Heart left ventricle (tissue), 16 donors: ENCODE data around the gene TSPAN7. TPM values are rescaled to one million over a fixed set of nuclear protein-coding genes. Genes with fewer than 3 reads are reported as not detected.

Experiments
- ATAC-seq, 4 donors: fragments of 200-7000 bp; cut with Tn5 transposase; one replicate each; pipeline ENCODE4 v1.9.1; 2020 to 2022; ENCODE audit warnings: moderate library complexity in 4 of 4, mild to moderate bottlenecking in 3 of 4, moderate number of reproducible peaks in 1 of 4
- DNase-seq, 5 donors: peaks; one replicate each; pipeline ENCODE4 v3.0.0-alpha.2; 2020
- H3K27ac ChIP-seq, 12 donors: fragments of 200-600 bp; sonication (generic) in 4 of 12; one replicate each; pipeline versions ENCODE4 v1.5.0 to v1.8.0; 2016 to 2022; ENCODE audit warnings: mild to moderate bottlenecking in 2 of 12
- H3K27me3 ChIP-seq, 9 donors: fragments of 200-600 bp; sonication (generic) in 2 of 9; one replicate each; pipeline versions ENCODE4 v1.5.1 to v1.8.0; 2016 to 2022; ENCODE audit warnings: mild to moderate bottlenecking in 3 of 9
- H3K36me3 ChIP-seq, 9 donors: fragments of 200-600 bp; sonication (generic) in 2 of 9; one replicate each; pipeline versions ENCODE4 v1.5.0 to v1.8.0; 2018 to 2022; ENCODE audit warnings: mild to moderate bottlenecking in 2 of 9
- H3K4me1 ChIP-seq, 12 donors: fragments of 200-600 bp; sonication (generic) in 4 of 12; one replicate each; pipeline versions ENCODE4 v1.5.0 to v1.8.0; 2016 to 2022; ENCODE audit warnings: mild to moderate bottlenecking in 3 of 12
- H3K4me3 ChIP-seq, 12 donors: fragments of 200-600 bp; sonication (generic) in 4 of 12; one replicate each; pipeline versions ENCODE4 v1.5.0 to v1.8.0; 2017 to 2022; ENCODE audit warnings: mild to moderate bottlenecking in 9 of 12, moderate library complexity in 4 of 12
- H3K9me3 ChIP-seq, 12 donors: fragments of 200-600 bp; sonication (generic) in 4 of 12; one replicate each; pipeline versions ENCODE4 v1.5.0 to v1.8.0; 2016 to 2022; ENCODE audit warnings: mild to moderate bottlenecking in 1 of 12
- CTCF ChIP-seq, 12 donors: fragments of 200-600 bp; sonication (generic) in 4 of 12; IDR thresholded peaks; one replicate each; pipeline versions ENCODE4 v1.5.0 to v1.8.0; 2018 to 2022; ENCODE audit warnings: antibody characterized with exemption in 12 of 12, mild to moderate bottlenecking in 5 of 12
- POLR2A ChIP-seq, 2 donors: fragments of 450-650 bp; IDR thresholded peaks; one replicate each; pipeline ENCODE4 v1.6.1; 2017; ENCODE audit warnings: antibody characterized with exemption in 2 of 2, mild to moderate bottlenecking in 2 of 2, moderate library complexity in 2 of 2
- WGBS, 4 donors: extraction: QIAGEN DNeasy Blood & Tissue Kit in 2 of 4; methylation state at CpG; one replicate each; pipeline versions ENCODE4 v1.1.5 to v1.1.7; 2013 to 2018; 5-methylcytosine and 5-hydroxymethylcytosine counted together
- intact Hi-C, 10 donors: fragments of 100-400 bp; cut with DNase I; formaldehyde crosslinking; loops; one replicate each; pipeline versions ENCODE4 v1.11.1 to v1.14.2; 2022
- polyA plus RNA-seq, 2 donors: library from polyadenylated mRNA; stranded (reverse); fragments of 200-250 nt; gene quantifications; one replicate each; pipeline ENCODE4 v1.2.3, GENCODE V29; 2013
- total RNA-seq, 9 donors: library from RNA; depleted of rRNA in 2 of 9; stranded (reverse); fragments of >200 nt in 2 of 9; fragmentation: NEBNext Ultra II Directional in 3 of 9; extraction: Animal tissue kit (Norgen Biotek cat#: 25700) in 3 of 9; gene quantifications; one replicate each; pipeline versions ENCODE4 v1.1.0 to v1.2.4, GENCODE V29; 2016 to 2023
- donor health status: ischemic (EF 13 %, LVEDD 7.1; RV severe dilation, severe dysfunction).
- donor health status: healthy with polysubstance abuse.
- donor health status: DM: no; HTN: yes; CAD: no.
- donor health status: DM: no; HTN: no; CAD: no.
- donor health status: ischemic (EF 25% LVEDD 6.9; RV normal size, moderate dysfunction).
- donor health status: ischemic (EF 25% LVEDD 5.7; RV mildly dilated, moderate dysfunction).
- donor health status: healthy.
- donor health status: DM: yes; HTN: yes; CAD: no.
- donor health status: ischemic (EF 35%, LVEDD 5.7; RV mildly dilated, moderate dysfunction).
- donor health status: nonischemic (EF 11% LVEDD 7.7; RV severe dilation, severe dysfunction).
- donor health status: DM: yes; HTN: yes; CAD: no.
- donor health status: PGD.
- donor health status: ischemic (EF 29% LVEDD 5.4; RV normal size, mild dysfunction).
- donor health status: nonischemic (EF 23%, LVEDD 6.1; RV moderate dilation, normal function).

The TSPAN7 gene
- total and polyA plus RNA-seq, 11 donors: 9.1 to 48.5 (median 20.2) TPM

- no peaks in the 10 kb centered on the region for H3K9me3 ChIP-seq
- H3K4me1 ChIP-seq: peaks cover 0 to 3% (median 0%) of the 10 kb centered on the region in 12 donors
- intact Hi-C loops: no loop called here
- peaks cover 0 to 20% (median 0%) of the 10 kb centered on the region in 9 donors for H3K27me3 ChIP-seq
- DNase-seq (no peak), ATAC-seq (no peak)
- no peak overlapping the region for H3K4me3 ChIP-seq
- H3K27ac ChIP-seq: no peak overlapping the region
- WGBS, 4 donors: 13 to 41% (median 26%) methylated on average over 6 of the region's 6 CpGs
- TF ChIP-seq POLR2A (IDR thresholded peaks at IDR 0.05) (no peak), CTCF (IDR thresholded peaks at IDR 0.05) (no peak)
- H3K36me3 ChIP-seq: no peaks in the 10 kb centered on the region
These were observed 55.6 kb downstream of the TSPAN7 start for GRCh38 chrX:38616904-38617303.

DNA sequence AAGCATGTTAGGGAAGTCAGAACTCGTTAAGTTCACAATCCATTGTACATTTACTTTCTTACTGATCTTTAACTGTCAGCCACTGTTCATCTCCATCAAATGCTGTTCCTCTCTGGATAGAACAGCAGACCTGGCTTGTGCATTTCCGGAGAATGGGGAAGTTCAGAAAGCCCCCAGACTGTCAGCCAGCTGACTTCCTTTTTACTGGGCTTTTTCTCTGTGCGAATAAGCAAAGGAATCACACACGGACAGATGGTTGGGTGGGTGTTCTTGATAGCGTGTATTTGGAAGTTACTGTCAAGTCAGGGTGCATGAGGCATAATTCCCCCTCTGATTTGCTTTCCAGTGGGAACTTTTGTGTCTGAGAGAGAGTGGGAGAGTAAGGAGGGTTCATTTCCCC is 56.8 kb downstream of the TSPAN7 start:
- Histone ChIP-seq H3K4me1 (peaks cover 0 to 3% (median 0%) of the 10 kb centered on the region in 12 donors), H3K36me3 (no peaks in the 10 kb centered on the region), H3K9me3 (no peaks in the 10 kb centered on the region), H3K27ac (no peak overlapping the region), H3K27me3 (peaks cover 0 to 24% (median 0%) of the 10 kb centered on the region in 9 donors), H3K4me3 (no peak overlapping the region)
- ATAC-seq (no peak), DNase-seq (no peak)
- intact Hi-C loops: no loop called here
- TF ChIP-seq CTCF (IDR thresholded peaks at IDR 0.05) (no peak), POLR2A (IDR thresholded peaks at IDR 0.05) (no peak)
- 44 to 61% (median 51%) methylated on average over 5 of the region's 5 CpGs for WGBS, 4 donors

GRCh38 chrX:38620623-38621022 is 59.3 kb downstream of the TSPAN7 start:
- Histone ChIP-seq H3K27me3 (peaks cover 0 to 23% (median 0%) of the 10 kb centered on the region in 9 donors), H3K4me1 (peaks cover 0 to 3% (median 0%) of the 10 kb centered on the region in 12 donors), H3K27ac (no peak overlapping the region), H3K9me3 (no peaks in the 10 kb centered on the region), H3K4me3 (no peak overlapping the region), H3K36me3 (no peaks in the 10 kb centered on the region)
- 62 to 80% (median 68%) methylated on average over 4 of the region's 4 CpGs for whole genome bisulfite sequencing, 4 donors
- DNase-seq: no peak
- TF ChIP-seq POLR2A (IDR thresholded peaks at IDR 0.05): no peak
- no peak for TF ChIP-seq CTCF (IDR thresholded peaks at IDR 0.05)
- intact Hi-C loops: no loop called here
- ATAC-seq: no peak

DNA sequence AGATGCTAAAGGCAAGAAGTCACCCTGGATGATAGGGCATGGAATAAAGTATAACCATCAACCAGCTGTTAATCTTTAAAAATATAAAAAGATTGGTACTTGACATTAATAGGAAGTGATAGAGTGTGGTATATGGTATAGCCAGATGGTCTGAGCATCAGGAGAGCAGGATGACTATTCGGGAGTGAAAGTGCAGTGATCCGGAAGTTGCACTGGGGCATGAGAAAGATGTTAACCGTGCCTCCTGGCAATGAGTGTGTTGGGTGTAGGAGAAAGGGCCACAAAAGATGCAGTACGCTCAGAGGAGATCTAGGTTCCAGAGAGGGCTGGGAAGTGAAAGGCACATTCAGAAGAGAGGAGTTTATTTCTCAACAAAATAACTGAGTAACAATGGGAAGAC is 65.0 kb downstream of the TSPAN7 start:
- intact Hi-C loops: no loop called here
- peaks cover 0 to 21% (median 0%) of the 10 kb centered on the region in 9 donors for H3K27me3 ChIP-seq
- TF ChIP-seq CTCF (IDR thresholded peaks at IDR 0.05): no peak
- TF ChIP-seq POLR2A (IDR thresholded peaks at IDR 0.05): no peak
- ATAC-seq: no peak
- no peaks in the 10 kb centered on the region for H3K4me1 ChIP-seq
- no peaks in the 10 kb centered on the region for H3K36me3 ChIP-seq
- no peak overlapping the region for H3K4me3 ChIP-seq
- WGBS, 4 donors: 79 to 89% (median 86%) methylated on average over 4 of the region's 4 CpGs
- no peaks in the 10 kb centered on the region for H3K9me3 ChIP-seq
- DNase-seq: no peak
- H3K27ac ChIP-seq: no peak overlapping the region
